ENCODE measurements around the gene TNRC6B. TPM values are rescaled to one million over a fixed set of nuclear protein-coding genes. Genes with fewer than 3 reads are reported as not detected.

TNRC6B gene
- total and polyA plus RNA-seq, 2 donors (not counting 1 experiment from before 2014, with no cell fraction given) = 5.7 to 17.8 TPM

GRCh38 chr22:40211476-40212054 is 33.8 kb downstream of the TNRC6B start:
- H3K4me2 ChIP-seq (ENCODE audit: extremely low read depth, insufficient read depth, low read length) = no peak overlapping the region
- TF ChIP-seq CTCF (conservative IDR thresholded peaks at IDR 0.05 in 1 of 2, IDR thresholded peaks at IDR 0.05 in 1 of 2; ENCODE audit: low read depth in 1 of 2, low read length in 2 of 2) = no peak
- no peak for TF ChIP-seq EZH2 (IDR thresholded peaks at IDR 0.05; ENCODE audit: low read length, missing control alignments)

DNA sequence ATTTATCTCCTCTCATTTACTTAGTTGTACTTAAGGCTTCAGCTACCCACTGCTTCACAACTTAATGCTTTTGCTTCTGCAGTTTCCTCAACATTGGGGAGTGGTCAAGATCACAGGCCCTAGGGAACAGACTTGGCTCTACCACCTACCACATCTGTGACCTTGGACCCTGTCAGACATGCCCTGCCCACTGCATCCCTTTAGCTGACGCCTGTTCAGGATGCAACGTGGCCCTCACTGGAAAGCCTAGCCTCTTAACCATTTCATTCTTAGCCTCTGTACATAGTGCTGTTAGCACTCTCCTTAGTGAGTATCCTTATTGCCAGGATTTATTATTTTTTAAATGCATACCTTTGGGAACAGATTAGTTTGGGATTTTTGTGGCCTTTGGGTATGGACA is 34.4 kb downstream of the TNRC6B start:
- TF ChIP-seq EZH2 (IDR thresholded peaks at IDR 0.05; ENCODE audit: low read length, missing control alignments) (no peak), CTCF (conservative IDR thresholded peaks at IDR 0.05 in 1 of 2, IDR thresholded peaks at IDR 0.05 in 1 of 2; ENCODE audit: low read depth in 1 of 2, low read length in 2 of 2) (no peak)
- Histone ChIP-seq H3K4me3 (replicated peaks in 1 of 4; ENCODE audit: control extremely low read depth in 1 of 4, insufficient read depth in 1 of 4, low read depth in 3 of 4, low read length in 4 of 4) (no peak overlapping the region), H2AFZ (ENCODE audit: low read length) (no peak overlapping the region), H3K9ac (ENCODE audit: insufficient read depth, low read length) (no peak overlapping the region), H3K4me1 (ENCODE audit: control insufficient read depth, extremely low read depth, insufficient read depth, low read length) (no peaks in the 10 kb centered on the region), H3K36me3 (ENCODE audit: control insufficient read depth, insufficient read depth, low read length) (no peaks in the 10 kb centered on the region), H4K20me1 (ENCODE audit: control insufficient read depth, extremely low read depth, insufficient read depth, low read length) (no peaks in the 10 kb centered on the region), H3K4me2 (ENCODE audit: extremely low read depth, insufficient read depth, low read length) (no peak overlapping the region), H3K27me3 (ENCODE audit: control insufficient read depth, insufficient read depth, low read length) (no peaks in the 10 kb centered on the region), H3K9me3 (ENCODE audit: control insufficient read depth, insufficient read depth, low read depth, low read length) (no peaks in the 10 kb centered on the region), H3K27ac (ENCODE audit: insufficient read depth, low read length) (no peak overlapping the region), H3K79me2 (ENCODE audit: control insufficient read depth, insufficient read depth, low read length) (peaks cover 7% of the 10 kb centered on the region)
- peak in 1 of 2 donors; percentile 57 for DNase-seq (ENCODE audit: low read depth in 2 of 2)

More at GRCh38 chr22:40211476-40212054, 33.8 kb downstream of the TNRC6B start:
- no peaks in the 10 kb centered on the region for H3K27me3 ChIP-seq (ENCODE audit: control insufficient read depth, insufficient read depth, low read length)
- H3K4me1 ChIP-seq (ENCODE audit: control insufficient read depth, extremely low read depth, insufficient read depth, low read length) = no peaks in the 10 kb centered on the region
- no peak overlapping the region for H3K9ac ChIP-seq (ENCODE audit: insufficient read depth, low read length)
- DNase-seq (ENCODE audit: low read depth in 2 of 2) = no peak
- H3K36me3 ChIP-seq (ENCODE audit: control insufficient read depth, insufficient read depth, low read length) = no peaks in the 10 kb centered on the region
- H3K9me3 ChIP-seq (ENCODE audit: control insufficient read depth, insufficient read depth, low read depth, low read length) = no peaks in the 10 kb centered on the region
- no peaks in the 10 kb centered on the region for H4K20me1 ChIP-seq (ENCODE audit: control insufficient read depth, extremely low read depth, insufficient read depth, low read length)
- H3K27ac ChIP-seq (ENCODE audit: insufficient read depth, low read length) = no peak overlapping the region
- H3K79me2 ChIP-seq (ENCODE audit: control insufficient read depth, insufficient read depth, low read length) = peaks cover 9% of the 10 kb centered on the region
- H3K4me3 ChIP-seq (replicated peaks in 1 of 4; ENCODE audit: control extremely low read depth in 1 of 4, insufficient read depth in 1 of 4, low read depth in 3 of 4, low read length in 4 of 4) = no peak overlapping the region
- no peak overlapping the region for H2AFZ ChIP-seq (ENCODE audit: low read length)

- peaks cover 5% of the 10 kb centered on the region for H3K79me2 ChIP-seq (ENCODE audit: control insufficient read depth, insufficient read depth, low read length)
- H3K4me3 ChIP-seq (replicated peaks in 1 of 4; ENCODE audit: control extremely low read depth in 1 of 4, insufficient read depth in 1 of 4, low read depth in 3 of 4, low read length in 4 of 4) = no peak overlapping the region
- H3K9me3 ChIP-seq (ENCODE audit: control insufficient read depth, insufficient read depth, low read depth, low read length) = no peaks in the 10 kb centered on the region
- H3K27ac ChIP-seq (ENCODE audit: insufficient read depth, low read length) = no peak overlapping the region
- no peaks in the 10 kb centered on the region for H4K20me1 ChIP-seq (ENCODE audit: control insufficient read depth, extremely low read depth, insufficient read depth, low read length)
- H3K9ac ChIP-seq (ENCODE audit: insufficient read depth, low read length) = no peak overlapping the region
- no peaks in the 10 kb centered on the region for H3K36me3 ChIP-seq (ENCODE audit: control insufficient read depth, insufficient read depth, low read length)
- DNase-seq (ENCODE audit: low read depth in 2 of 2) = no peak
- no peaks in the 10 kb centered on the region for H3K4me1 ChIP-seq (ENCODE audit: control insufficient read depth, extremely low read depth, insufficient read depth, low read length)
- no peaks in the 10 kb centered on the region for H3K27me3 ChIP-seq (ENCODE audit: control insufficient read depth, insufficient read depth, low read length)
- no peak overlapping the region for H2AFZ ChIP-seq (ENCODE audit: low read length)
- H3K4me2 ChIP-seq (ENCODE audit: extremely low read depth, insufficient read depth, low read length) = no peak overlapping the region
- TF ChIP-seq CTCF (conservative IDR thresholded peaks at IDR 0.05 in 1 of 2, IDR thresholded peaks at IDR 0.05 in 1 of 2; ENCODE audit: low read depth in 1 of 2, low read length in 2 of 2) = no peak
- no peak for TF ChIP-seq EZH2 (IDR thresholded peaks at IDR 0.05; ENCODE audit: low read length, missing control alignments)
These were observed 35.8 kb downstream of the TNRC6B start for GRCh38 chr22:40213478-40213877.

Measured in fibroblast of lung (primary cell).